Panc1 (cell line): Measurements from ENCODE around the gene SYNM. TPM values are rescaled to one million over a fixed set of nuclear protein-coding genes. Genes with fewer than 3 reads are reported as not detected.
A peak's percentile ranks its signal among the peaks of the same experiment; 100 is the strongest.

Experiments
- ATAC-seq: fragments of 200-7000 bp; cut with Tn5 transposase; 2 replicates; pipeline ENCODE4 v1.9.1; 2020; ENCODE audit warnings: mild to moderate bottlenecking, moderate library complexity
- BruUV-seq: library from RNA; stranded (reverse); fragments of 400-500 nt; replicated peaks from 2 replicates; lab custom pipeline; 2021; lab: Mats Ljungman, UMichigan
- CTCF ChIA-PET: fragments of 300-600 bp; sonication (Branson Sonifier 250); formaldehyde crosslinking; loops from one replicate; lab custom pipeline; 2022; ENCODE audit warnings: antibody characterized with exemption; lab: Charles Lee
- POLR2A ChIA-PET: fragments of 300-600 bp; sonication (Branson Sonifier 250); formaldehyde crosslinking; loops from one replicate; lab custom pipeline; 2022; ENCODE audit warnings: antibody characterized with exemption; lab: Charles Lee
- DNase-seq: peaks from one replicate; pipeline ENCODE4 v3.0.0-alpha.2; 2010; ENCODE audit warnings: low read depth, low spot score
- H3K27ac ChIP-seq: 2 replicates; pipeline ENCODE4 v1.5.1; 2011; ENCODE audit warnings: mild to moderate bottlenecking, low read length, inconsistent platforms
- H3K27me3 ChIP-seq: fragments of 200-500 bp; sonication (Bioruptor generic); 2 replicates; pipeline ENCODE4 v1.6.0; 2014; ENCODE audit warnings: low read length, inconsistent platforms; ENCODE audit not compliant: control insufficient read depth, insufficient read depth
- H3K36me3 ChIP-seq: fragments of 200-500 bp; sonication (Bioruptor generic); 2 replicates; pipeline ENCODE4 v1.5.1; 2014; ENCODE audit warnings: inconsistent platforms, mild to moderate bottlenecking, low read length, moderate library complexity; ENCODE audit not compliant: control insufficient read depth, insufficient read depth
- H3K4me1 ChIP-seq: 2 replicates; pipeline ENCODE4 v1.5.1; 2011; ENCODE audit warnings: inconsistent platforms, mild to moderate bottlenecking, low read length, moderate library complexity; ENCODE audit not compliant: control insufficient read depth, insufficient read depth
- H3K4me3 ChIP-seq, 2 experiments: 2 replicates each; pipeline ENCODE4 v1.5.1; 2011 to 2012; ENCODE audit warnings: low read depth in 2 of 2, low read length in 2 of 2, mild to moderate bottlenecking in 2 of 2, inconsistent platforms in 1 of 2, moderate library complexity in 1 of 2
- H3K9me3 ChIP-seq: fragments of 200-500 bp; sonication (Bioruptor generic); 2 replicates; pipeline ENCODE4 v1.5.1; 2014; ENCODE audit warnings: low read depth, mild to moderate bottlenecking, inconsistent platforms, low read length, moderate library complexity; ENCODE audit not compliant: control insufficient read depth, insufficient read depth
- POLR2AphosphoS5 ChIP-seq: IDR thresholded peaks from 2 replicates; pipeline ENCODE4 v1.6.1; 2012; ENCODE audit warnings: mild to moderate bottlenecking, low read depth, low read length, moderate library complexity
- SIN3A ChIP-seq: IDR thresholded peaks from 2 replicates; pipeline ENCODE4 v1.6.1; 2012; ENCODE audit warnings: low read depth, mild to moderate bottlenecking, low read length, moderate library complexity, borderline replicate concordance; ENCODE audit not compliant: insufficient read depth
- TCF7L2 ChIP-seq: IDR thresholded peaks from 2 replicates; pipeline ENCODE4 v1.6.1; 2011; ENCODE audit warnings: mild to moderate bottlenecking, low read depth, low read length, inconsistent platforms
- in situ Hi-C: cut with HindIII; loops from 2 replicates; pipeline ENCODE4 v1.10.0; 2016; ENCODE audit warnings: low sequenced_read_pairs, low pct_unique_long_range_greater_than_20kb
- intact Hi-C: fragments of 100-400 bp; cut with micrococcal nuclease; formaldehyde crosslinking; loops from one replicate; pipeline ENCODE4 v1.10.0; 2022; ENCODE audit not compliant: unreplicated experiment
- total RNA-seq: library from RNA; stranded (reverse); gene quantifications from one replicate; pipeline ENCODE4 v1.2.1, GENCODE V29; 2021; ENCODE audit not compliant: unreplicated experiment
- TF ChIP-seq, protein P1 (sequence below), 2 experiments: IDR thresholded peaks; 2 replicates each; pipeline ENCODE4 v1.6.1; 2011 to 2012; ENCODE audit warnings: low read depth in 2 of 2, control low read depth in 1 of 2, low read length in 1 of 2, mild to moderate bottlenecking in 1 of 2, moderate library complexity in 1 of 2; ENCODE audit not compliant: insufficient read depth in 1 of 2
- TF ChIP-seq, protein P2 (sequence below): fragments of 450-650 bp; IDR thresholded peaks from 2 replicates; pipeline ENCODE4 v1.5.1; 2017; ENCODE audit warnings: mild to moderate bottlenecking

The SYNM gene
- total RNA-seq, 1 experiment from 2014 or later = 38.9 TPM

DNA sequence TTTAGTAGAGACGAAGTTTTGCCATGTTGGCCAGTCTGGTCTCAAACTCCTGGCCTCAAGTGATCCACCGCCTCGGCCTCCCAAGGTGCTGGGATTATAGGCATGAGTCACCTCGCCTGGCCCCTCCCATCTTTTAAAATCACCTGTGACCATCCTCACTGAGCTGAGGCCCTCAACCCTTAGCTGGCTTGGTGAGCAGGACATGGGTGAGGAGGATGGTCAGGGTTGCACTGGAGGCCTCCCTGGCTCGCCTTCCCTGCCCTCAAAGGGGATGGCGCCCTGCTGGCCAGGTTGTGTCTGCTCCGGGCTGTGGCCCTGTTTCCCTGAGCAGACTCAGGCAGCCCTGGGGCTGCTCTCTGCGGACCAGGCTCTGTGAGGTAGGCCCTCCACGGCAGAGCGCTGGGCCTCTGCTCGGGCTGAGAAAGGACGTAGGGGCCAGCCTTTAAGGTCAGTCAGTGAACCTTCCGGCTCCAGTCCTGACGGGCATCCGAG is 33.7 kb downstream of the SYNM start:
- H3K27ac ChIP-seq = no peak overlapping the region
- intact Hi-C loops (no loop called here), in situ Hi-C loops (no loop called here)
- no peaks in the 10 kb centered on the region; the same call in 1 of the 2 replicates for H3K4me1 ChIP-seq
- H3K36me3 ChIP-seq = no peaks in the 10 kb centered on the region; the same call in 1 of the 2 replicates
- no peaks in the 10 kb centered on the region for H3K9me3 ChIP-seq
- no peaks in the 10 kb centered on the region for H3K27me3 ChIP-seq
- ChIA-PET POLR2A (no interaction called here), CTCF (no interaction called here)
- no peak overlapping the region for H3K4me3 ChIP-seq
- no TSS peak for BruUV-seq
- DNase-seq (no peak), ATAC-seq (0 out of 2 replicates have a peak, but pooled peaks have one; percentile 37)
- TF ChIP-seq POLR2AphosphoS5 = no peak
- no peak for TF ChIP-seq SIN3A
- TF ChIP-seq, protein P1, sequence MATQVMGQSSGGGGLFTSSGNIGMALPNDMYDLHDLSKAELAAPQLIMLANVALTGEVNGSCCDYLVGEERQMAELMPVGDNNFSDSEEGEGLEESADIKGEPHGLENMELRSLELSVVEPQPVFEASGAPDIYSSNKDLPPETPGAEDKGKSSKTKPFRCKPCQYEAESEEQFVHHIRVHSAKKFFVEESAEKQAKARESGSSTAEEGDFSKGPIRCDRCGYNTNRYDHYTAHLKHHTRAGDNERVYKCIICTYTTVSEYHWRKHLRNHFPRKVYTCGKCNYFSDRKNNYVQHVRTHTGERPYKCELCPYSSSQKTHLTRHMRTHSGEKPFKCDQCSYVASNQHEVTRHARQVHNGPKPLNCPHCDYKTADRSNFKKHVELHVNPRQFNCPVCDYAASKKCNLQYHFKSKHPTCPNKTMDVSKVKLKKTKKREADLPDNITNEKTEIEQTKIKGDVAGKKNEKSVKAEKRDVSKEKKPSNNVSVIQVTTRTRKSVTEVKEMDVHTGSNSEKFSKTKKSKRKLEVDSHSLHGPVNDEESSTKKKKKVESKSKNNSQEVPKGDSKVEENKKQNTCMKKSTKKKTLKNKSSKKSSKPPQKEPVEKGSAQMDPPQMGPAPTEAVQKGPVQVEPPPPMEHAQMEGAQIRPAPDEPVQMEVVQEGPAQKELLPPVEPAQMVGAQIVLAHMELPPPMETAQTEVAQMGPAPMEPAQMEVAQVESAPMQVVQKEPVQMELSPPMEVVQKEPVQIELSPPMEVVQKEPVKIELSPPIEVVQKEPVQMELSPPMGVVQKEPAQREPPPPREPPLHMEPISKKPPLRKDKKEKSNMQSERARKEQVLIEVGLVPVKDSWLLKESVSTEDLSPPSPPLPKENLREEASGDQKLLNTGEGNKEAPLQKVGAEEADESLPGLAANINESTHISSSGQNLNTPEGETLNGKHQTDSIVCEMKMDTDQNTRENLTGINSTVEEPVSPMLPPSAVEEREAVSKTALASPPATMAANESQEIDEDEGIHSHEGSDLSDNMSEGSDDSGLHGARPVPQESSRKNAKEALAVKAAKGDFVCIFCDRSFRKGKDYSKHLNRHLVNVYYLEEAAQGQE (IDR thresholded peaks at IDR 0.05; ENCODE audit: insufficient read depth in 1 of 2, low read depth in 2 of 2, low read length in 1 of 2) = no peak
- TF ChIP-seq TCF7L2 = no peak

DNA sequence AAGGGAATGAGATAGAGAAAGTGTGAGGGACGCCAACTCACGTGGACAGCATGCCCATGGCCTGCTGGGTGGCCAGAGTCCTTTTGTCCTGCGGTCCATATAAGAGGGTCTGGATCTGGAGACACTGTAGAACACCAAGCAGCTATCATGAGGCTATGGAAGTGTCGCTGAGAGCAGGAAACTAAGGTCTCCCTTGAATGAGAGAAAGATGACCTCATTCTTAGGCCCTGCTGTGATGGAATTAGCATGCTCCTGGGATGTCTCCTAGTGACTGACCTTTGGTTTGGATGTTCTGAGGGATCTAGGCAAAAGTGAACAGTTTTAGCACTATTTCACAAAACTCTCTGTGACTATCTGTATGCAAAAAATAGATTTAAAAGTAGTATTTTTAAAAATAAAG is 34.4 kb downstream of the SYNM start:
- Histone ChIP-seq H3K4me1 (no peaks in the 10 kb centered on the region; the same call in 1 of the 2 replicates), H3K27me3 (no peaks in the 10 kb centered on the region), H3K4me3 (no peak overlapping the region), H3K27ac (no peak overlapping the region), H3K36me3 (no peaks in the 10 kb centered on the region), H3K9me3 (no peaks in the 10 kb centered on the region)
- in situ Hi-C loops = no loop called here
- ChIA-PET POLR2A (no interaction called here), CTCF (no interaction called here)
- intact Hi-C loops = no loop called here
- no peak for DNase-seq
- no peak for ATAC-seq
- TF ChIP-seq, protein P1 (IDR thresholded peaks at IDR 0.05; ENCODE audit: insufficient read depth in 1 of 2, low read depth in 2 of 2, low read length in 1 of 2) = no peak
- TF ChIP-seq POLR2AphosphoS5 (no peak), TCF7L2 (no peak), SIN3A (no peak)
- TF ChIP-seq, protein P2, sequence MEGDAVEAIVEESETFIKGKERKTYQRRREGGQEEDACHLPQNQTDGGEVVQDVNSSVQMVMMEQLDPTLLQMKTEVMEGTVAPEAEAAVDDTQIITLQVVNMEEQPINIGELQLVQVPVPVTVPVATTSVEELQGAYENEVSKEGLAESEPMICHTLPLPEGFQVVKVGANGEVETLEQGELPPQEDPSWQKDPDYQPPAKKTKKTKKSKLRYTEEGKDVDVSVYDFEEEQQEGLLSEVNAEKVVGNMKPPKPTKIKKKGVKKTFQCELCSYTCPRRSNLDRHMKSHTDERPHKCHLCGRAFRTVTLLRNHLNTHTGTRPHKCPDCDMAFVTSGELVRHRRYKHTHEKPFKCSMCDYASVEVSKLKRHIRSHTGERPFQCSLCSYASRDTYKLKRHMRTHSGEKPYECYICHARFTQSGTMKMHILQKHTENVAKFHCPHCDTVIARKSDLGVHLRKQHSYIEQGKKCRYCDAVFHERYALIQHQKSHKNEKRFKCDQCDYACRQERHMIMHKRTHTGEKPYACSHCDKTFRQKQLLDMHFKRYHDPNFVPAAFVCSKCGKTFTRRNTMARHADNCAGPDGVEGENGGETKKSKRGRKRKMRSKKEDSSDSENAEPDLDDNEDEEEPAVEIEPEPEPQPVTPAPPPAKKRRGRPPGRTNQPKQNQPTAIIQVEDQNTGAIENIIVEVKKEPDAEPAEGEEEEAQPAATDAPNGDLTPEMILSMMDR = no peak
- no TSS peak for BruUV-seq
